GM23338 (cell line): ENCODE data around the gene RHOD. TPM values are rescaled to one million over a fixed set of nuclear protein-coding genes. Genes with fewer than 3 reads are reported as not detected.

Source experiments
- ATAC-seq: fragments of 200-7000 bp; cut with Tn5 transposase; 3 replicates; pipeline ENCODE4 v1.9.1; 2020
- DNase-seq: peaks from one replicate; pipeline ENCODE4 v3.0.0-alpha.2; 2015; ENCODE audit warnings: low spot score
- H2AFZ ChIP-seq: fragments of 200-600 bp; sonication (generic); 2 replicates; pipeline ENCODE4 v1.8.0; 2016; ENCODE audit warnings: antibody characterized with exemption, mild to moderate bottlenecking, moderate library complexity
- H3F3A ChIP-seq: fragments of 200-600 bp; sonication (generic); replicated peaks from 2 replicates; pipeline ENCODE4 v1.8.0; 2017; ENCODE audit warnings: antibody characterized with exemption, mixed run types, low read depth
- H3K27ac ChIP-seq: fragments of 200-600 bp; sonication (generic); 2 replicates; pipeline ENCODE4 v1.6.1; 2016; ENCODE audit warnings: low read depth
- H3K27me3 ChIP-seq: fragments of 200-600 bp; sonication (generic); 2 replicates; pipeline ENCODE4 v1.8.0; 2016; ENCODE audit warnings: mild to moderate bottlenecking, mixed run types, moderate library complexity; ENCODE audit not compliant: insufficient read depth
- H3K36me3 ChIP-seq: fragments of 200-600 bp; sonication (generic); 2 replicates; pipeline ENCODE4 v1.8.0; 2016; ENCODE audit warnings: mild to moderate bottlenecking; ENCODE audit not compliant: insufficient read depth
- H3K4me1 ChIP-seq: fragments of 200-600 bp; sonication (generic); 2 replicates; pipeline ENCODE4 v1.8.0; 2016; ENCODE audit warnings: mild to moderate bottlenecking, moderate library complexity; ENCODE audit not compliant: insufficient read depth
- H3K4me2 ChIP-seq: fragments of 200-600 bp; sonication (generic); 2 replicates; pipeline ENCODE4 v1.7.1; 2017; ENCODE audit warnings: mixed run types
- H3K4me3 ChIP-seq: fragments of 200-600 bp; sonication (generic); 2 replicates; pipeline ENCODE4 v1.6.1; 2016; ENCODE audit warnings: mixed run types
- H3K79me2 ChIP-seq: fragments of 200-600 bp; sonication (generic); replicated peaks from 2 replicates; pipeline ENCODE4 v1.8.0; 2017; ENCODE audit warnings: mild to moderate bottlenecking; ENCODE audit not compliant: insufficient read depth
- H3K9me2 ChIP-seq: fragments of 200-600 bp; sonication (generic); 2 replicates; pipeline ENCODE4 v1.8.0; 2017; ENCODE audit not compliant: insufficient read depth
- H4K20me1 ChIP-seq: fragments of 200-600 bp; sonication (generic); replicated peaks from 2 replicates; pipeline ENCODE4 v1.8.0; 2017; ENCODE audit warnings: mild to moderate bottlenecking; ENCODE audit not compliant: insufficient read depth
- H3K27ac Mint-ChIP-seq: 2 replicates; pipeline ENCODE4 v1.8.0; 2020; ENCODE audit warnings: inconsistent platforms, mild to moderate bottlenecking, moderate library complexity, mixed read lengths
- H3K27me3 Mint-ChIP-seq: 3 replicates; pipeline ENCODE4 v1.8.0; 2022; ENCODE audit warnings: low read depth, mild to moderate bottlenecking, moderate library complexity, mixed read lengths, inconsistent platforms; ENCODE audit not compliant: insufficient read depth, poor library complexity
- H3K36me3 Mint-ChIP-seq: 3 replicates; pipeline ENCODE4 v1.8.0; 2021; ENCODE audit warnings: low read depth, mild to moderate bottlenecking, inconsistent platforms, moderate library complexity, mixed read lengths
- H3K4me1 Mint-ChIP-seq: 3 replicates; pipeline ENCODE4 v1.8.0; 2020; ENCODE audit warnings: mild to moderate bottlenecking, inconsistent platforms, mixed read lengths
- H3K4me3 Mint-ChIP-seq: 3 replicates; pipeline ENCODE4 v1.8.0; 2021; ENCODE audit warnings: moderate library complexity, mild to moderate bottlenecking, inconsistent platforms, mixed read lengths
- H3K9me3 Mint-ChIP-seq: 3 replicates; pipeline ENCODE4 v1.8.0; 2020; ENCODE audit warnings: moderate library complexity, mild to moderate bottlenecking, inconsistent platforms, mixed read lengths
- CREB1 ChIP-seq: fragments of 250-450 bp; sonication (Bioruptor Pico); IDR thresholded peaks from 2 replicates; pipeline ENCODE4 v1.5.0; 2020; ENCODE audit warnings: low read depth, mild to moderate bottlenecking, moderate library complexity
- CTCF ChIP-seq, 2 experiments: fragments of 200-600 bp in 1 of 2; sonication (generic) in 1 of 2; conservative IDR thresholded peaks; 2 replicates each; pipeline versions ENCODE4 v1.5.1 to v1.6.1; 2016 to 2017; ENCODE audit warnings: antibody characterized with exemption in 2 of 2, low read depth in 2 of 2, mild to moderate bottlenecking in 2 of 2, moderate library complexity in 1 of 2
- ETS1 ChIP-seq: IDR thresholded peaks from 2 replicates; pipeline ENCODE4 v1.6.1; 2016; ENCODE audit warnings: antibody characterized with exemption
- EZH2 ChIP-seq: fragments of 200-600 bp; sonication (generic); IDR thresholded peaks from one replicate; pipeline ENCODE4 v1.8.0; 2017; ENCODE audit warnings: antibody characterized with exemption, mild to moderate bottlenecking, low read depth; ENCODE audit not compliant: unreplicated experiment
- EZH2phosphoT487 ChIP-seq: fragments of 200-600 bp; sonication (generic); IDR thresholded peaks from one replicate; pipeline ENCODE4 v1.8.1; 2018; ENCODE audit warnings: antibody characterized with exemption; ENCODE audit not compliant: unreplicated experiment
- JUNB ChIP-seq: IDR thresholded peaks from one replicate; pipeline ENCODE4 v1.6.1; 2016; ENCODE audit warnings: antibody characterized with exemption; ENCODE audit not compliant: unreplicated experiment
- NANOG ChIP-seq: IDR thresholded peaks from 2 replicates; pipeline ENCODE4 v1.6.1; 2016; ENCODE audit warnings: antibody characterized with exemption, borderline replicate concordance
- POLR2AphosphoS5 ChIP-seq: IDR thresholded peaks from 2 replicates; pipeline ENCODE4 v1.6.1; 2016; ENCODE audit warnings: antibody characterized with exemption, low read depth
- STAT1 ChIP-seq: IDR thresholded peaks from one replicate; pipeline ENCODE4 v1.6.1; 2016; ENCODE audit warnings: antibody characterized with exemption; ENCODE audit not compliant: unreplicated experiment
- ZNF114 ChIP-seq: fragments of 250-450 bp; sonication (Bioruptor Pico); IDR thresholded peaks from 2 replicates; pipeline ENCODE4 v1.5.0; 2020; ENCODE audit warnings: mild to moderate bottlenecking, moderate library complexity
- ZNF331 ChIP-seq: fragments of 250-450 bp; sonication (Bioruptor Pico); IDR thresholded peaks from 2 replicates; pipeline ENCODE4 v1.5.0; 2020; ENCODE audit warnings: low read depth, mild to moderate bottlenecking, moderate library complexity
- ZNF462 ChIP-seq: fragments of 250-450 bp; sonication (Bioruptor Pico); IDR thresholded peaks from 2 replicates; pipeline ENCODE4 v1.5.0; 2020; ENCODE audit warnings: mild to moderate bottlenecking, moderate library complexity
- polyA plus RNA-seq: library from polyadenylated mRNA; unstranded; fragments of >200 nt; fragmentation: Nextera tagmentation; extraction: Ambion mirVana; gene quantifications from 2 replicates; pipeline ENCODE4 v1.2.1, GENCODE V29; 2016
- total RNA-seq: library from RNA; depleted of rRNA; stranded (reverse); fragments of >200 nt; shearing (Covaris generic); gene quantifications from 2 replicates; pipeline ENCODE4 v1.2.3, GENCODE V29; 2014

The RHOD gene
- total and polyA plus RNA-seq, 2 experiments from 2014 or later: 13.8 to 16.2 TPM

GRCh38 chr11:67024410-67024809 is 32.2 kb upstream of the RHOD start:
- peaks cover 3% of the 10 kb centered on the region; the same call in 1 of the 3 replicates for H3K36me3 Mint-ChIP-seq
- ATAC-seq (no peak), DNase-seq (no peak)
- no peak overlapping the region for H3K27ac Mint-ChIP-seq
- Histone ChIP-seq H3F3A (peaks cover 6% of the 10 kb centered on the region; the same call in 1 of the 2 replicates), H3K27ac (no peak overlapping the region), H3K9me2 (no peaks in the 10 kb centered on the region), H3K79me2 (no peaks in the 10 kb centered on the region), H3K4me2 (no peak overlapping the region; the same call in 1 of the 2 replicates), H3K36me3 (no peaks in the 10 kb centered on the region), H2AFZ (no peak overlapping the region), H3K27me3 (peaks cover 35% of the 10 kb centered on the region), H4K20me1 (no peaks in the 10 kb centered on the region), H3K4me1 (peaks cover 18% of the 10 kb centered on the region; the same call in 1 of the 2 replicates), H3K4me3 (peak overlapping the region; percentile 68; the same call in 1 of the 2 replicates)
- peaks cover 47% of the 10 kb centered on the region for H3K27me3 Mint-ChIP-seq
- H3K9me3 Mint-ChIP-seq: peaks cover 12% of the 10 kb centered on the region
- TF ChIP-seq EZH2 (peak; percentile 2), ZNF331 (CRISPR knock-in tag) (no peak)
- peaks cover 24% of the 10 kb centered on the region for H3K4me1 Mint-ChIP-seq
- H3K4me3 Mint-ChIP-seq: peak overlapping the region; percentile 41; the same call in 2 of the 3 replicates

- peaks cover 12% of the 10 kb centered on the region for H3K9me3 Mint-ChIP-seq
- no peak overlapping the region for H2AFZ ChIP-seq
- no peak overlapping the region for H3K4me2 ChIP-seq
- H3K27ac Mint-ChIP-seq: no peak overlapping the region
- H3K27me3 Mint-ChIP-seq: peaks cover 47% of the 10 kb centered on the region
- DNase-seq (no peak), ATAC-seq (no peak)
- peaks cover 6% of the 10 kb centered on the region; the same call in 1 of the 2 replicates for H3F3A ChIP-seq
- peaks cover 24% of the 10 kb centered on the region for H3K4me1 Mint-ChIP-seq
- H3K4me3 ChIP-seq: no peak overlapping the region
- H3K27me3 ChIP-seq: peaks cover 35% of the 10 kb centered on the region
- H3K27ac ChIP-seq: no peak overlapping the region
- no peaks in the 10 kb centered on the region for H3K9me2 ChIP-seq
- peaks cover 3% of the 10 kb centered on the region; the same call in 1 of the 3 replicates for H3K36me3 Mint-ChIP-seq
- H3K79me2 ChIP-seq: no peaks in the 10 kb centered on the region
- no peak overlapping the region for H3K4me3 Mint-ChIP-seq
- H4K20me1 ChIP-seq: no peaks in the 10 kb centered on the region
- peaks cover 18% of the 10 kb centered on the region; the same call in 1 of the 2 replicates for H3K4me1 ChIP-seq
- no peaks in the 10 kb centered on the region for H3K36me3 ChIP-seq
- TF ChIP-seq POLR2AphosphoS5: no peak
- TF ChIP-seq EZH2phosphoT487: no peak
- TF ChIP-seq ZNF331 (CRISPR knock-in tag): no peak
- TF ChIP-seq STAT1: no peak
- no peak for TF ChIP-seq ETS1
- TF ChIP-seq NANOG: no peak
- no peak for TF ChIP-seq JUNB
- no peak for TF ChIP-seq EZH2
- no peak for TF ChIP-seq CTCF (conservative IDR thresholded peaks at IDR 0.05; ENCODE audit: low read depth in 2 of 2)
- TF ChIP-seq ZNF462 (CRISPR knock-in tag): no peak
- TF ChIP-seq CREB1 (CRISPR knock-in tag): no peak
- TF ChIP-seq ZNF114 (CRISPR knock-in tag): no peak
Observed at GRCh38 chr11:67024966-67025365, 31.7 kb upstream of the RHOD start.
